Vein endothelial cell (primary cell): Measurements from ENCODE around the gene C11orf97. TPM values are rescaled to one million over a fixed set of nuclear protein-coding genes. Genes with fewer than 3 reads are reported as not detected.
A peak's percentile ranks its signal among the peaks of the same experiment; 100 is the strongest.

Source experiments
- small RNA-seq: library from RNA; depleted of rRNA; stranded (forward); fragments of <200 nt; gene quantifications from one replicate; pipeline ENCODE3, GENCODE V24; 2012
- total RNA-seq: library from RNA; depleted of rRNA; stranded (reverse); fragments of >200 nt; gene quantifications from 2 replicates; pipeline ENCODE4 v1.2.3, GENCODE V29; 2012

The C11orf97 gene, protein sequence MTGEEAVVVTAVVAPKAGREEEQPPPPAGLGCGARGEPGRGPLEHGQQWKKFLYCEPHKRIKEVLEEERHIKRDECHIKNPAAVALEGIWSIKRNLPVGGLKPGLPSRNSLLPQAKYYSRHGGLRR
- not detected in 2 replicates for total RNA-seq

DNA sequence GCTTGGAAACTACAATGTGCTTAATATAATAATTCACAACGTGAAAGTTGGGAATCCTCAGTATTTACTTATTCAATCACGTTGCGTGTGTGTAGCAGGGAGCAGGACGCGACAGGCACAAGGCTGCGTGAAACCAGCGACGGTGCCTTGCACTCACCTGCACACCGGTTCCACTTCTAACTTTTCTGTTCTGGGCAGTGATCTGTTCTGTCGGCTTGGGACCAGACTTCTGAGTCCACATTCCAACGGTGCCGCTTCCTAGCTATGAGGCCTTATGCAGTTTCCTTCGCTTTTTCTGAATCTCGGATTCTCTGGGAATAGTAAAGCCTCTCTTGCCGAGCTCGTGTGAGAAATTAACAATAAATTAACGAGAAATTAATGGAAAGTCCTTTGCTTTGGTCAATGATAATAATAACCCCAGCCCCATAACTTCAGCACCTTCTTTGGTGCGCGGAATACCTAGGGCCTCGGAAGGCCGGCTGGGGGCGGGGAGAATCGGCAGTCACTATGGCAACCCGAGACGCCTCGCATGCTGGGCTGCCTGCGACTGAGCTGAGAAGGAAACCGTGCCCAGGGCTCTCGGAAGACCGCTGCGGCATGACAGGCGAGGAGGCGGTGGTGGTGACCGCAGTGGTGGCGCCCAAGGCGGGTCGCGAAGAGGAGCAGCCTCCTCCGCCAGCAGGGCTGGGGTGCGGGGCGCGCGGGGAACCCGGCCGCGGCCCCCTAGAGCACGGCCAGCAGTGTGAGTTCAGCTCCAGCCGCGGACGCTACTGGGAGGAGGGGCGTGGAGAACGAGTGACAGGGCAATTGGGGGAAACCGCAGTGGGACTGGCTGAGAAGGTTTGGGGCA is at the start of gene C11orf97:
TSS of gene C11orf97 (plus strand) at position 530 of the 850 bp plus-strand sequence. CDS start at position 598, 68 bp downstream.

GRCh38 chr11:94493281-94494125 is 18.8 kb upstream of the C11orf97 start, which contains the start of the genes ANKRD49 and MRE11:
Gene ANKRD49, plus strand, starts transcription at chr11:94493984. Its CDS starts 2,710 bp downstream, at chr11:94496694.
Gene MRE11, minus strand, starts transcription at chr11:94493844. Its CDS starts 1,043 bp downstream, at chr11:94492801.

DNA sequence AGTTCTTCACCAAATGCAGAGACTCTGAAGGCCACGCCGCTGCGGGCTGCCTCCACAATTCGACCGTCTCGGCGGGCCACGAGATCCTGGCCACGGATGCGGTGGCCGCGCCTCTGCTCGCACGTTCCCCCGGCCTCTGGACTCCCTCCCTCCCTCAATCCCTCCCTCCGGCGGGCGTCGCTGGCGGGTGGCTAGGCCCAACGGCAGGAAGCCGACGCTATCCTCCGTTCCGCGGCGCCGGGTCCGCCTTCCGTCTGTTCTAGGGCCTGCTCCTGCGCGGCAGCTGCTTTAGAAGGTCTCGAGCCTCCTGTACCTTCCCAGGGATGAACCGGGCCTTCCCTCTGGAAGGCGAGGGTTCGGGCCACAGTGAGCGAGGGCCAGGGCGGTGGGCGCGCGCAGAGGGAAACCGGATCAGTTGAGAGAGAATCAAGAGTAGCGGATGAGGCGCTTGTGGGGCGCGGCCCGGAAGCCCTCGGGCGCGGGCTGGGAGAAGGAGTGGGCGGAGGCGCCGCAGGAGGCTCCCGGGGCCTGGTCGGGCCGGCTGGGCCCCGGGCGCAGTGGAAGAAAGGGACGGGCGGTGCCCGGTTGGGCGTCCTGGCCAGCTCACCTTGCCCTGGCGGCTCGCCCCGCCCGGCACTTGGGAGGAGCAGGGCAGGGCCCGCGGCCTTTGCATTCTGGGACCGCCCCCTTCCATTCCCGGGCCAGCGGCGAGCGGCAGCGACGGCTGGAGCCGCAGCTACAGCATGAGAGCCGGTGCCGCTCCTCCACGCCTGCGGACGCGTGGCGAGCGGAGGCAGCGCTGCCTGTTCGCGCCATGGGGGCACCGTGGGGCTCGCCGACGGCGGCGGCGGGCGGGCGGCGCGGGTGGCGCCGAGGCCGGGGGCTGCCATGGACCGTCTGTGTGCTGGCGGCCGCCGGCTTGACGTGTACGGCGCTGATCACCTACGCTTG is 31.7 kb downstream of the C11orf97 start, which contains the start of gene FUT4:
TSS of gene FUT4 (plus strand) at position 227 of the 951 bp plus-strand sequence. CDS start at position 440, 213 bp downstream.

GRCh38 chr11:94567181-94567670 is 55.0 kb downstream of the C11orf97 start, which contains the start of gene PIWIL4:
Gene PIWIL4, plus strand, starts transcription at chr11:94567368. Its CDS starts 151 bp downstream, at chr11:94567519.

Small RNA genes lying within 50 kb of the gene (small RNA-seq; reads per million reads assigned to genes)
- gene MIR548L = 2.6 reads per million, percentile 85 among the genes with 10 or more reads in this experiment

Other genes starting within 250 kb of the C11orf97 start
- not detected in 2 replicates for gene IZUMO1R, start 207.9 kb upstream of the C11orf97 start, total RNA-seq
- not detected in 2 replicates for gene GPR83, start 111.0 kb upstream of the C11orf97 start, total RNA-seq
- gene MRE11, start 18.6 kb upstream of the C11orf97 start, total RNA-seq = 14.7 and 17.7 TPM in 2 replicates
- 10.5 and 10.8 TPM in 2 replicates for gene ANKRD49, start 18.5 kb upstream of the C11orf97 start, total RNA-seq
- 7.5 and 7.9 TPM in 2 replicates for gene FUT4, start 31.5 kb downstream of the C11orf97 start, total RNA-seq
- 0.57 and 0.65 TPM in 2 replicates for gene PIWIL4, start 54.9 kb downstream of the C11orf97 start, total RNA-seq